K562 (cell line): ENCODE data around the gene NEURL1. TPM values are rescaled to one million over a fixed set of nuclear protein-coding genes. Genes with fewer than 3 reads are reported as not detected.

ENCODE experiments used
- ATAC-seq: fragments of 200-7000 bp; cut with Tn5 transposase; 3 replicates; pipeline ENCODE4 v1.9.1; 2020; ENCODE audit warnings: moderate library complexity
- BruUV-seq: library from RNA; stranded (reverse); fragments of 400-500 nt; replicated peaks from 2 replicates; lab custom pipeline; 2021; lab: Mats Ljungman, UMichigan
- CTCF ChIA-PET: fragments of 300-600 bp; formaldehyde crosslinking; extraction: SDS; loops from one replicate; lab custom pipeline; 2021; ENCODE audit warnings: low intra/inter-chr PET ratio; lab: Yijun Ruan, JAX
- POLR2A ChIA-PET: fragments of 300-600, 350-650 bp; sonication (Branson Sonifier 250); formaldehyde crosslinking; extraction: SDS; loops from one replicate; lab custom pipeline; 2021; ENCODE audit warnings: antibody characterized with exemption, inconsistent platforms; lab: Yijun Ruan, JAX
- DNase-seq, 4 experiments: peaks; one replicate each; pipeline versions ENCODE4 v3.0.0 to v3.0.0-alpha.2; 2011 to 2018; ENCODE audit warnings: low spot score in 3 of 4, mixed read lengths in 3 of 4; ENCODE audit errors: extremely low read depth in 1 of 4
- FAIRE-seq: peaks from 2 replicates; lab custom pipeline; 2011; peaks lifted over from hg19 to GRCh38; lab: Jason Lieb, UNC
- H2AFZ ChIP-seq: 2 replicates; pipeline ENCODE4 v1.6.0; 2011; ENCODE audit warnings: low read depth, low read length, control low read depth, inconsistent platforms
- H3K27ac ChIP-seq: fragments of 200-600 bp; 3 replicates; pipeline ENCODE4 v1.8.0; 2011; ENCODE audit warnings: low read depth, mild to moderate bottlenecking, control low read depth, inconsistent platforms, low read length, moderate library complexity, mixed read lengths; ENCODE audit errors: extremely low read depth
- H3K27me3 ChIP-seq, 2 experiments: fragments of 300-600 bp in 1 of 2; 2 replicates in 1 of 2; 3 replicates in 1 of 2; pipeline versions ENCODE4 v1.6.0 to v1.8.0; 2011; ENCODE audit warnings: inconsistent platforms in 2 of 2, low read length in 2 of 2, mild to moderate bottlenecking in 1 of 2, mixed read lengths in 1 of 2, moderate library complexity in 1 of 2; ENCODE audit not compliant: control insufficient read depth in 2 of 2, insufficient read depth in 2 of 2
- H3K36me3 ChIP-seq: fragments of 300-600 bp; 3 replicates; pipeline ENCODE4 v1.8.0; 2011; ENCODE audit warnings: mild to moderate bottlenecking, low read length, inconsistent platforms; ENCODE audit not compliant: control insufficient read depth, insufficient read depth
- H3K4me1 ChIP-seq, 2 experiments: fragments of 200-600 bp in 1 of 2; replicated peaks in 1 of 2; 2 replicates in 1 of 2; 3 replicates in 1 of 2; pipeline versions ENCODE4 v1.5.1 to v1.8.0; 2011; ENCODE audit warnings: inconsistent platforms in 2 of 2, low read length in 2 of 2, mild to moderate bottlenecking in 1 of 2, mixed read lengths in 1 of 2, moderate library complexity in 1 of 2; ENCODE audit not compliant: control insufficient read depth in 2 of 2, insufficient read depth in 2 of 2
- H3K4me2 ChIP-seq: 2 replicates; pipeline ENCODE4 v1.6.1; 2011; ENCODE audit warnings: low read length, control low read depth, inconsistent platforms, mixed read lengths; ENCODE audit not compliant: insufficient read depth
- H3K4me3 ChIP-seq: fragments of 200-600 bp; sonication (generic), shearing (Covaris generic); 2 replicates; pipeline ENCODE4 v1.5.1; 2016; ENCODE audit warnings: control low read depth, inconsistent platforms
- H3K79me2 ChIP-seq: fragments of 200-600 bp; 3 replicates; pipeline ENCODE4 v1.8.0; 2011; ENCODE audit warnings: low read length, inconsistent platforms; ENCODE audit not compliant: control insufficient read depth, insufficient read depth
- H3K9ac ChIP-seq, 2 experiments: 2 replicates each; pipeline versions ENCODE4 v1.6.0 to v1.6.1; 2011; ENCODE audit warnings: low read depth in 2 of 2, low read length in 2 of 2, control low read depth in 1 of 2, inconsistent platforms in 1 of 2, mild to moderate bottlenecking in 1 of 2, mixed read lengths in 1 of 2; ENCODE audit not compliant: insufficient read depth in 1 of 2
- H3K9me1 ChIP-seq: one replicate; pipeline ENCODE4 v1.6.0; 2011; ENCODE audit warnings: inconsistent platforms, mild to moderate bottlenecking, low read length, moderate library complexity; ENCODE audit not compliant: control insufficient read depth, insufficient read depth
- H3K9me3 ChIP-seq: replicated peaks from 2 replicates; pipeline ENCODE4 v1.5.1; 2011; ENCODE audit warnings: low read depth, low read length, inconsistent platforms; ENCODE audit not compliant: control insufficient read depth, insufficient read depth
- H4K20me1 ChIP-seq: replicated peaks from 2 replicates; pipeline ENCODE4 v1.6.1; 2011; ENCODE audit warnings: low read length, inconsistent platforms, mixed read lengths; ENCODE audit not compliant: control insufficient read depth, insufficient read depth
- E2F6 ChIP-seq, 2 experiments: IDR thresholded peaks; 2 replicates each; pipeline ENCODE4 v1.6.1; 2011; ENCODE audit warnings: borderline replicate concordance in 1 of 2, control low read depth in 1 of 2, low read depth in 1 of 2, low read length in 1 of 2, mild to moderate bottlenecking in 1 of 2, mixed read lengths in 1 of 2, moderate library complexity in 1 of 2; ENCODE audit not compliant: insufficient read depth in 1 of 2, insufficient read length in 1 of 2, poor library complexity in 1 of 2, severe bottlenecking in 1 of 2; ENCODE audit errors: extremely low read depth in 1 of 2
- FOXP1 ChIP-seq: sonication (generic); formaldehyde crosslinking; IDR thresholded peaks from 2 replicates; pipeline ENCODE4 v1.8.0; 2022; ENCODE audit warnings: mild to moderate bottlenecking, missing genetic modification reagents
- NR3C1 ChIP-seq: sonication (generic); formaldehyde crosslinking; IDR thresholded peaks from 2 replicates; pipeline ENCODE4 v1.8.1; 2022; ENCODE audit warnings: missing genetic modification reagents
- PCBP1 ChIP-seq: fragments of 200-400 bp; formaldehyde crosslinking; IDR thresholded peaks from 2 replicates; pipeline ENCODE4 v1.6.1; 2018; ENCODE audit warnings: mild to moderate bottlenecking, low read depth, low read length; ENCODE audit not compliant: poor library complexity, severe bottlenecking
- POLR3A ChIP-seq: IDR thresholded peaks from 2 replicates; pipeline ENCODE4 v1.6.1; 2011; ENCODE audit warnings: borderline replicate concordance, mild to moderate bottlenecking, moderate library complexity; ENCODE audit not compliant: insufficient read length, insufficient read depth; ENCODE audit errors: extremely low read depth
- RBBP5 ChIP-seq: fragments of 200-600 bp; sonication (generic); IDR thresholded peaks from 2 replicates; pipeline ENCODE4 v1.6.1; 2012; ENCODE audit warnings: borderline replicate concordance, mild to moderate bottlenecking, low read length, control low read depth, inconsistent platforms; ENCODE audit not compliant: insufficient read depth, poor library complexity, severe bottlenecking
- RBM17 ChIP-seq: fragments of 200-400 bp; formaldehyde crosslinking; IDR thresholded peaks from 2 replicates; pipeline ENCODE4 v1.6.1; 2017; ENCODE audit warnings: low read depth, mild to moderate bottlenecking, low read length, borderline replicate concordance
- YBX1 ChIP-seq: fragments of 450-650 bp; IDR thresholded peaks from 2 replicates; pipeline ENCODE4 v1.7.1; 2016; ENCODE audit warnings: mild to moderate bottlenecking
- ZNF12 ChIP-seq: sonication (generic); formaldehyde crosslinking; IDR thresholded peaks from 2 replicates; pipeline ENCODE4 v1.4.0; 2020; ENCODE audit warnings: mild to moderate bottlenecking, missing genetic modification reagents
- ZNF174 ChIP-seq: fragments of 250-450 bp; sonication (Bioruptor Pico); IDR thresholded peaks from 2 replicates; pipeline ENCODE4 v1.4.0; 2020; ENCODE audit warnings: mild to moderate bottlenecking
- WGBS: fragments of 100-300 bp; shearing (Covaris generic); methylation state at CpG from one replicate; pipeline ENCODE4 v1.1.6; 2016; ENCODE audit warnings: low coverage, mixed read lengths; ENCODE audit not compliant: insufficient coverage; ENCODE audit errors: missing lambda C conversion rate; 5-methylcytosine and 5-hydroxymethylcytosine counted together
- in situ Hi-C: fragments of 300-500 bp; cut with MboI; formaldehyde crosslinking; loops from 4 replicates; pipeline ENCODE4 v1.15.0; 2018; ENCODE audit warnings: inconsistent platforms, mixed read lengths
- intact Hi-C: fragments of 100-400 bp; cut with micrococcal nuclease; formaldehyde crosslinking; loops from 2 replicates; pipeline ENCODE4 v1.14.2; 2022
- polyA plus RNA-seq, 8 experiments: library from polyadenylated mRNA; depleted of rRNA in 4 of 8; stranded (reverse) in 5 of 8; unstranded in 3 of 8; fragments of >200 nt; fragmentation: Nextera tagmentation in 2 of 8; fragmentation: Illumina TruSeq in 1 of 8; extraction: Ambion mirVana in 2 of 8; extraction: Trizol in 1 of 8; gene quantifications; 2 replicates each; pipeline versions ENCODE4 v1.2.1 to v1.2.3, GENCODE V29; 2011 to 2014; ENCODE audit warnings: inconsistent platforms in 1 of 8, missing spikeins in 1 of 8
- total RNA-seq, 7 experiments: library from RNA; depleted of rRNA in 6 of 7; stranded (reverse); fragments of >200 nt in 6 of 7; fragmentation: Illumina TruSeq in 2 of 7; extraction: Trizol in 2 of 7; gene quantifications; 2 replicates each; pipeline versions ENCODE4 v1.2.1 to v1.2.3, GENCODE V29; 2011 to 2021; ENCODE audit warnings: low replicate concordance in 1 of 7

NEURL1 gene
- total and polyA plus RNA-seq, 9 of the 15 experiments (the other 6 are each of a cell fraction or from before 2014, with no cell fraction given) = 0.01 to 0.45 (median 0.16) TPM; not detected in 5

GRCh38 chr10:103544657-103545310, 51.3 kb downstream of the NEURL1 start:
- H4K20me1 ChIP-seq = no peaks in the 10 kb centered on the region
- H3K9me1 ChIP-seq = no peaks in the 10 kb centered on the region
- intact Hi-C loops = loop anchor here (5.0 kb wide), 1 partner anchor 42 kb away; no protein-coding TSS in a partner anchor
- TF ChIP-seq NR3C1 (CRISPR knock-in tag) (no peak), RBBP5 (no peak), RBM17 (no peak), FOXP1 (CRISPR knock-in tag) (no peak), ZNF12 (CRISPR knock-in tag) (no peak), YBX1 (no peak), E2F6 (IDR thresholded peaks at IDR 0.05; ENCODE audit: borderline replicate concordance in 1 of 2, extremely low read depth in 1 of 2, insufficient read depth in 1 of 2, insufficient read length in 1 of 2, low read depth in 1 of 2, low read length in 1 of 2, poor library complexity in 1 of 2, severe bottlenecking in 1 of 2) (no peak), POLR3A (no peak), ZNF174 (CRISPR knock-in tag) (no peak), PCBP1 (no peak)
- DNase-seq = no peak
- ATAC-seq = no peak
- no TSS peak for BruUV-seq
- H3K27ac ChIP-seq = no peak overlapping the region
- peaks cover 0 to 34% of the 10 kb centered on the region in 2 experiments; a peak in 2 of 5 replicates for H3K27me3 ChIP-seq
- no peak overlapping the region for H3K4me2 ChIP-seq
- ChIA-PET POLR2A (no interaction called here), CTCF (no interaction called here)
- H3K4me1 ChIP-seq = peaks cover 0 to 5% of the 10 kb centered on the region in 2 experiments; a peak in 2 of 5 replicates
- no peak for FAIRE-seq
- no peaks in the 10 kb centered on the region for H3K36me3 ChIP-seq
- 8% methylated on average over 8 of the region's 8 CpGs for WGBS
- no peak overlapping the region for H3K4me3 ChIP-seq
- H3K9ac ChIP-seq = no peak overlapping the region
- no peak overlapping the region for H2AFZ ChIP-seq
- no peaks in the 10 kb centered on the region for H3K9me3 ChIP-seq
- in situ Hi-C loops = no loop called here
- no peaks in the 10 kb centered on the region for H3K79me2 ChIP-seq
